GM12878 (cell line): ENCODE measurements around the gene TMEM50B. TPM values are rescaled to one million over a fixed set of nuclear protein-coding genes. Genes with fewer than 3 reads are reported as not detected.

Source experiments
- ATAC-seq: fragments of 200-7000 bp; cut with Tn5 transposase; 3 replicates; pipeline ENCODE4 v1.9.1; 2020; ENCODE audit warnings: mild to moderate bottlenecking, moderate library complexity
- BruUV-seq: library from RNA; stranded (reverse); fragments of 400-500 nt; replicated peaks from 2 replicates; lab custom pipeline; 2021; lab: Mats Ljungman, UMichigan
- CTCF ChIA-PET: fragments of 300-600 bp; sonication (Branson Sonifier 250); formaldehyde crosslinking; extraction: SDS; loops from one replicate; lab custom pipeline; 2021; ENCODE audit warnings: inconsistent platforms; lab: Yijun Ruan, JAX
- POLR2A ChIA-PET: fragments of 350-600 bp; formaldehyde crosslinking; extraction: SDS; loops from one replicate; lab custom pipeline; 2021; ENCODE audit warnings: inconsistent platforms; lab: Charles Lee
- RAD21 ChIA-PET: fragments of 300-600 bp; sonication (Branson Sonifier 250); formaldehyde crosslinking; loops from one replicate; lab custom pipeline; 2023; ENCODE audit warnings: antibody characterized with exemption; ENCODE audit not compliant: unreplicated experiment; lab: Charles Lee
- SMC1A ChIA-PET: fragments of 300-600 bp; sonication (Branson Sonifier 250); formaldehyde crosslinking; loops from one replicate; lab custom pipeline; 2023; ENCODE audit not compliant: unreplicated experiment, uncharacterized antibody; lab: Charles Lee
- DNase-seq: peaks from one replicate; pipeline ENCODE4 v3.0.0-alpha.2; 2011; ENCODE audit warnings: low read depth, low spot score
- FAIRE-seq: peaks from 3 replicates; lab custom pipeline; 2011; peaks lifted over from hg19 to GRCh38; lab: Jason Lieb, UNC
- H2AFZ ChIP-seq: 2 replicates; pipeline ENCODE4 v1.6.0; 2011; ENCODE audit warnings: low read depth, low read length, control low read depth; ENCODE audit not compliant: control insufficient read depth
- H3K27ac ChIP-seq: 2 replicates; pipeline ENCODE4 v1.5.1; 2011; ENCODE audit warnings: control low read depth; ENCODE audit not compliant: control insufficient read depth, insufficient read depth
- H3K27me3 ChIP-seq, 2 experiments: replicated peaks in 1 of 2; 2 replicates each; pipeline versions ENCODE4 v1.6.0 to v1.6.1; 2011; ENCODE audit warnings: low read length in 1 of 2; ENCODE audit not compliant: control insufficient read depth in 2 of 2, insufficient read depth in 2 of 2
- H3K36me3 ChIP-seq, 2 experiments: 2 replicates each; pipeline ENCODE4 v1.5.1; 2011; ENCODE audit warnings: low read length in 1 of 2; ENCODE audit not compliant: control insufficient read depth in 2 of 2, insufficient read depth in 2 of 2
- H3K4me1 ChIP-seq: 2 replicates; pipeline ENCODE4 v1.6.1; 2011; ENCODE audit warnings: mild to moderate bottlenecking, low read length, moderate library complexity, mixed read lengths; ENCODE audit not compliant: control insufficient read depth, insufficient read depth
- H3K4me2 ChIP-seq: 2 replicates; pipeline ENCODE4 v1.6.0; 2011; ENCODE audit warnings: control low read depth; ENCODE audit not compliant: control insufficient read depth, insufficient read depth
- H3K4me3 ChIP-seq: fragments of 200-600 bp; sonication (generic); 2 replicates; pipeline ENCODE4 v1.5.1; 2016
- H3K79me2 ChIP-seq: 2 replicates; pipeline ENCODE4 v1.6.0; 2011; ENCODE audit warnings: low read length; ENCODE audit not compliant: control insufficient read depth, insufficient read depth
- H3K9ac ChIP-seq: 2 replicates; pipeline ENCODE4 v1.8.0; 2011; ENCODE audit warnings: low read length, control low read depth, mixed read lengths; ENCODE audit not compliant: control insufficient read depth, insufficient read depth
- H3K9me3 ChIP-seq: replicated peaks from 3 replicates; pipeline ENCODE4 v1.5.1; 2011; ENCODE audit warnings: mild to moderate bottlenecking, low read length; ENCODE audit not compliant: control insufficient read depth, insufficient read depth
- H4K20me1 ChIP-seq: 2 replicates; pipeline ENCODE4 v1.6.0; 2011; ENCODE audit not compliant: control insufficient read depth, insufficient read depth
- ATF7 ChIP-seq: fragments of 450-650 bp; IDR thresholded peaks from 2 replicates; pipeline ENCODE4 v1.6.1; 2016; ENCODE audit warnings: low read depth, mild to moderate bottlenecking
- BHLHE40 ChIP-seq, 2 experiments: fragments of 450-650 bp in 1 of 2; IDR thresholded peaks; 2 replicates each; pipeline ENCODE4 v1.6.1; 2011 to 2017; ENCODE audit warnings: low read depth in 2 of 2, borderline replicate concordance in 1 of 2, improper control_type of control experiment in 1 of 2, low read length in 1 of 2, mild to moderate bottlenecking in 1 of 2
- E4F1 ChIP-seq: fragments of 450-650 bp; IDR thresholded peaks from 2 replicates; pipeline ENCODE4 v1.6.1; 2018; ENCODE audit warnings: borderline replicate concordance, mild to moderate bottlenecking; ENCODE audit not compliant: partially characterized antibody
- ELK1 ChIP-seq: IDR thresholded peaks from 2 replicates; pipeline ENCODE4 v1.6.1; 2012; ENCODE audit warnings: low read depth, low read length, improper control_type of control experiment
- FOS ChIP-seq: IDR thresholded peaks from 3 replicates; pipeline ENCODE4 v1.6.1; 2011; ENCODE audit warnings: borderline replicate concordance; ENCODE audit not compliant: insufficient read length; ENCODE audit errors: extremely low read depth
- GATAD2B ChIP-seq: fragments of 450-650 bp; conservative IDR thresholded peaks from 2 replicates; pipeline ENCODE4 v1.6.1; 2017; ENCODE audit warnings: low read depth, mild to moderate bottlenecking, moderate library complexity
- HCFC1 ChIP-seq: fragments of 150-350 bp; IDR thresholded peaks from 2 replicates; pipeline ENCODE4 v1.6.1; 2014; ENCODE audit warnings: low read length
- IRF5 ChIP-seq: fragments of 450-650 bp; IDR thresholded peaks from 2 replicates; pipeline ENCODE4 v1.6.1; 2017; ENCODE audit warnings: borderline replicate concordance
- JUNB ChIP-seq: IDR thresholded peaks from 2 replicates; pipeline ENCODE4 v1.6.1; 2016; ENCODE audit warnings: antibody characterized with exemption, mild to moderate bottlenecking
- MEF2A ChIP-seq: IDR thresholded peaks from 2 replicates; pipeline ENCODE4 v1.6.1; 2011; ENCODE audit warnings: low read depth, mild to moderate bottlenecking, low read length, moderate library complexity; ENCODE audit not compliant: insufficient read depth
- NFIC ChIP-seq: IDR thresholded peaks from 2 replicates; pipeline ENCODE4 v1.6.1; 2012; ENCODE audit warnings: low read depth, mild to moderate bottlenecking, inconsistent platforms, low read length, moderate library complexity
- POLR2AphosphoS5 ChIP-seq: IDR thresholded peaks from 2 replicates; pipeline ENCODE4 v1.6.1; 2011; ENCODE audit warnings: mild to moderate bottlenecking, low read length, inconsistent platforms
- RBBP5 ChIP-seq: fragments of 200-600 bp; sonication (generic); conservative IDR thresholded peaks from 2 replicates; pipeline ENCODE4 v1.6.1; 2016
- RCOR1 ChIP-seq: conservative IDR thresholded peaks from 2 replicates; pipeline ENCODE4 v1.6.1; 2012; ENCODE audit warnings: low read depth, low read length, improper control_type of control experiment
- SMAD1 ChIP-seq: fragments of 450-650 bp; IDR thresholded peaks from 2 replicates; pipeline ENCODE4 v1.6.1; 2018; ENCODE audit warnings: mild to moderate bottlenecking, low read depth; ENCODE audit not compliant: partially characterized antibody
- SMC3 ChIP-seq: IDR thresholded peaks from 2 replicates; pipeline ENCODE4 v1.6.1; 2011; ENCODE audit warnings: low read length, improper control_type of control experiment, borderline replicate concordance
- SRF ChIP-seq, 2 experiments: IDR thresholded peaks; 2 replicates each; pipeline ENCODE4 v1.6.1; 2011; ENCODE audit warnings: low read depth in 2 of 2, low read length in 2 of 2, mild to moderate bottlenecking in 1 of 2, moderate library complexity in 1 of 2
- TBL1XR1 ChIP-seq: IDR thresholded peaks from 2 replicates; pipeline ENCODE4 v1.6.1; 2012; ENCODE audit warnings: low read depth, low read length, improper control_type of control experiment
- WGBS: methylation state at CpG from one replicate; pipeline ENCODE4 v1.1.6; 2016; ENCODE audit warnings: low lambda C conversion rate; ENCODE audit not compliant: insufficient replicate concordance, insufficient coverage; ENCODE audit errors: missing lambda C conversion rate; 5-methylcytosine and 5-hydroxymethylcytosine counted together
- in situ Hi-C: fragments of 300-500 bp; cut with MboI; formaldehyde crosslinking; loops from 9 replicates; pipeline ENCODE4 v1.14.3; 2018; ENCODE audit warnings: mixed read lengths
- intact Hi-C: fragments of 100-400 bp; cut with micrococcal nuclease; formaldehyde crosslinking; loops from one replicate; pipeline ENCODE4 v1.14.2; 2022; ENCODE audit not compliant: unreplicated experiment
- polyA plus RNA-seq, 11 experiments: library from polyadenylated mRNA; depleted of rRNA in 4 of 11; unstranded in 6 of 11; stranded (reverse) in 5 of 11; fragments of >200 nt; fragmentation: Nextera tagmentation in 4 of 11; fragmentation: Illumina TruSeq in 1 of 11; extraction: Ambion mirVana in 4 of 11; extraction: Trizol in 1 of 11; gene quantifications; 1 replicate in 1 of 11; 2 replicates in 10 of 11; pipeline versions ENCODE4 v1.2.1 to v1.2.3, GENCODE V29; 2011 to 2016; ENCODE audit warnings: inconsistent platforms in 2 of 11, missing spikeins in 2 of 11, low read depth in 1 of 11
- total RNA-seq, 4 experiments: library from RNA; depleted of rRNA in 3 of 4; stranded (reverse); fragments of >200 nt in 3 of 4; fragmentation: Illumina TruSeq in 1 of 4; extraction: Trizol in 1 of 4; gene quantifications; 2 replicates each; pipeline versions ENCODE4 v1.2.1 to v1.2.3, GENCODE V29; 2013 to 2021
- TF ChIP-seq, protein P1 (sequence below): fragments of 450-650 bp; IDR thresholded peaks from 2 replicates; pipeline ENCODE4 v1.6.1; 2016; ENCODE audit warnings: mild to moderate bottlenecking

Gene TMEM50B
- total and polyA plus RNA-seq, 10 of the 15 experiments (the other 5 are each of a cell fraction or from before 2014, with no cell fraction given): 12.1 to 42.1 (median 18.2) TPM

DNA sequence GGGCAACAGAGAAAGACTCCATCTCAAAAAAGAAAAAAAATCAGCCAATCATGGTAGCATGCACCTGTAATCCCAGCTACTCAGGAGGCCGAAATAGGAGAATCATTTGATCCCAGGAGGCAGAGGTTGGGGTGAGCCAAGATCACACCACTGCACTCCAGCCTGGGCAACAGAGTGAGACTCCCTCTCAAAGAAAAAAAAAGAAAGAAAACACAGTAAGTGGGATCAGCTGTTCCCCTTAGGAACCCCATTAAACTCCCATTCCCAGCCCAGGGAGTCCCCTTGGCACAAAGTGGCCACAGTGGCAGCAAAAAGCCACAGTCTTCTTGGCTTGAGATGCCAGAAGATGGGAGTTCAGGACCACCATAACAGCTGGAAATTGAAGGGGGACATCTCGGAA, 9.1 kb downstream of the TMEM50B start:
- Histone ChIP-seq H3K4me3 (no peak overlapping the region), H3K27ac (no peak overlapping the region), H3K36me3 (no peaks in the 10 kb centered on the region), H4K20me1 (no peaks in the 10 kb centered on the region), H3K27me3 (no peaks in the 10 kb centered on the region), H2AFZ (no peak overlapping the region), H3K9me3 (peaks cover 5% of the 10 kb centered on the region; the same call in 2 of the 3 replicates), H3K9ac (no peak overlapping the region), H3K4me1 (no peaks in the 10 kb centered on the region), H3K4me2 (no peak overlapping the region), H3K79me2 (peaks cover 4% of the 10 kb centered on the region)
- in situ Hi-C loops (no loop called here), intact Hi-C loops (no loop called here)
- no peak for ATAC-seq
- DNase-seq: no peak
- ChIA-PET POLR2A (no interaction called here), CTCF (no interaction called here), RAD21 (no interaction called here), SMC1A (no interaction called here)
- 94% methylated on average over 2 of the region's 2 CpGs for WGBS
- no TSS peak for BruUV-seq
- FAIRE-seq: no peak
- TF ChIP-seq MEF2A (no peak), NFIC (no peak), ELK1 (no peak), GATAD2B (no peak), IRF5 (no peak), SRF (IDR thresholded peaks at IDR 0.05; ENCODE audit: low read depth in 2 of 2, low read length in 2 of 2) (no peak), TBL1XR1 (no peak), JUNB (no peak), SMAD1 (no peak), RCOR1 (no peak), SMC3 (no peak), HCFC1 (no peak), FOS (no peak), ATF7 (no peak), POLR2AphosphoS5 (no peak), RBBP5 (no peak), E4F1 (no peak), BHLHE40 (IDR thresholded peaks at IDR 0.05; ENCODE audit: borderline replicate concordance in 1 of 2, low read depth in 2 of 2, low read length in 1 of 2) (no peak)
- TF ChIP-seq, protein P1, sequence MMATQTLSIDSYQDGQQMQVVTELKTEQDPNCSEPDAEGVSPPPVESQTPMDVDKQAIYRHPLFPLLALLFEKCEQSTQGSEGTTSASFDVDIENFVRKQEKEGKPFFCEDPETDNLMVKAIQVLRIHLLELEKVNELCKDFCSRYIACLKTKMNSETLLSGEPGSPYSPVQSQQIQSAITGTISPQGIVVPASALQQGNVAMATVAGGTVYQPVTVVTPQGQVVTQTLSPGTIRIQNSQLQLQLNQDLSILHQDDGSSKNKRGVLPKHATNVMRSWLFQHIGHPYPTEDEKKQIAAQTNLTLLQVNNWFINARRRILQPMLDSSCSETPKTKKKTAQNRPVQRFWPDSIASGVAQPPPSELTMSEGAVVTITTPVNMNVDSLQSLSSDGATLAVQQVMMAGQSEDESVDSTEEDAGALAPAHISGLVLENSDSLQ: no peak
